ENCODE measurements around the gene NOVA2.

Gene NOVA2

DNA sequence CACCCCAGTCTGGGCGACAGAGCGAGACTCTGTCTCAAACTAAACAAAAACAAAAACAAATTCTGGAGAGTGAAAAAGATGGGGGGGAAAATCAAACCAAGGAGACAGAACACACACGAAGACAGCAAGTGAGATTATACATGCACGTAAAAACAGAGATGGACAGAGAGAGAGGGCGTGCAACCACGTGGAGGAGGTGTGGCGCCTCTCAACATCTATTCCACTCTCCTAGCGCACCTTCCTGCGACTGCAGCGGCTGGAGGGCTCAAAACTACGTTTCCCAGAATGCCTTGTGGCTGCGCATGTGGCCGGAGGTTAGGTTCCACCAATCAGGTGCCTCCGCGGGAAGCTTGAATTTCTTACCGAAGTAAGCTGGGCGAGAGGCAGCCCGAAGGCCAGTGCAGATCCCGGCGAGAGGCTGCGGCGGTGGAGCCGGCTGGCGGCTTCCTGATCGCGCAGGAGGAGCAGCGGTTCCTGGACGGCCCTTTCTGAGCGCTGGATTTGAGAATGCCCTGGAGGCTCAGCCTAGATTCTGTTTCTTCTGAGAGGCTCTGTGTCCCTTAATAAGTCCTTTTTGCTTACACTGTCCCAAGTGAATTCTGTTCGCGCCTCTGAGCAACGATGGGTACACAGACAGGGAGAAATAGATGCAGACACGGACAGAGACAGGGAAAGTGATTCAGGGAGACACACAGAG lies 46.0 kb downstream of the NOVA2 start:
- Mint-ChIP-seq H3K4me1 (peaks cover 13% of the 10 kb centered on the region), H3K27ac (no peak overlapping the region), H3K36me3 (no peaks in the 10 kb centered on the region), H3K4me3 (peak overlapping the region; percentile 3), H3K9me3 (no peaks in the 10 kb centered on the region), H3K27me3 (peaks cover 34% of the 10 kb centered on the region)
- ATAC-seq, result peak; percentile 93

DNA sequence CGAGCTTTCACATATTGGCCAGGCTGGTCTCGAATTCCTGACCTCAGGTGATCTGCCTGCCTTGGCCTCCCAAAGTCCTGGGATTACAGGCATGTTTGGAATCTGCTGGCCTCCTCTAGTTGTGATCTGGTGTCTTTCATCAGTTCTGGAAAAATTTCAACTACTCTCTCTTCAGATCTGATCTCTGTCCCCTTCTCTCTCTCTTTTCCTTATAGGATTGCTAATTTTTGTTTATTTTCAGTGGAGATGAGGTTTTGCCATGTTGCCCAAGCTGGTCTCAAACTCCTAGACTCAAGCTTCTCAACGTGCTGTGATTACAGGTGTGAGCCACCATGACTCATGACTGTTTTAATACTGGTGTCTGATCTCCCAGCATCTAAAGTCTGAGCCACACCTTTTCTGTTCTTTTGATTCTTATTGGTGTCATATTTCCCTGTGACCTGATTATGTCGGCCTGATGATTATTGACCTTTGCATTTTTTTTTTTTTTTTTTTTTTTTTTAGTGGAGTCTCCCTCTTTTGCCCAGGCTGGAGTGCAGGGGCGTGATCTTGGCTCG lies 48.7 kb downstream of the NOVA2 start:
- no peaks in the 10 kb centered on the region for H3K36me3 Mint-ChIP-seq
- no peak overlapping the region for H3K4me3 Mint-ChIP-seq
- no peak overlapping the region for H3K27ac Mint-ChIP-seq
- H3K27me3 Mint-ChIP-seq, result peaks cover 19% of the 10 kb centered on the region
- H3K9me3 Mint-ChIP-seq, result no peaks in the 10 kb centered on the region
- H3K4me1 Mint-ChIP-seq, result peaks cover 13% of the 10 kb centered on the region
- ATAC-seq, result no peak

DNA sequence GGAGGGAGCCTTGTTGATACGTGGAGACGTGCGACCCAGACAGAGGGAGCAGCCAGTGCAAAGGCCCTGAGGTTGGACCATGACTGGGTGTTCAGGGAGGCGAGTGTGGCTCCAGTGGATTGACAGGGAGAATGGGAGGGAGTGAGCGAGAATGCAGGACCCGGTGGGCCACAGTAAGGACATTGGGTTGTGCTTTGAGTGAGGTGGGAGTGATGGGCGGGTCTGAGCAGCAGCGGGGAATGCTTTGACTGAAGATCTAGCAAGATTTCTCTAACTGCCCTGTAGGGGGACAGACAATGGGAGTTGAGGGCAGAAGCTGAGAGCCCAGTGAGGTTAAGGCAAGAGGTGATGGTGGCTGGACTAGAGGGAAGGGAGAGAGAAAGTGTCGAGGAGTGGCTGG lies 51.4 kb downstream of the NOVA2 start:
- H3K4me1 Mint-ChIP-seq, result peaks cover 2% of the 10 kb centered on the region
- no peaks in the 10 kb centered on the region for H3K9me3 Mint-ChIP-seq
- no peak for ATAC-seq
- H3K36me3 Mint-ChIP-seq, result no peaks in the 10 kb centered on the region
- H3K27ac Mint-ChIP-seq, result no peak overlapping the region
- H3K4me3 Mint-ChIP-seq, result no peak overlapping the region
- H3K27me3 Mint-ChIP-seq, result peaks cover 31% of the 10 kb centered on the region

DNA sequence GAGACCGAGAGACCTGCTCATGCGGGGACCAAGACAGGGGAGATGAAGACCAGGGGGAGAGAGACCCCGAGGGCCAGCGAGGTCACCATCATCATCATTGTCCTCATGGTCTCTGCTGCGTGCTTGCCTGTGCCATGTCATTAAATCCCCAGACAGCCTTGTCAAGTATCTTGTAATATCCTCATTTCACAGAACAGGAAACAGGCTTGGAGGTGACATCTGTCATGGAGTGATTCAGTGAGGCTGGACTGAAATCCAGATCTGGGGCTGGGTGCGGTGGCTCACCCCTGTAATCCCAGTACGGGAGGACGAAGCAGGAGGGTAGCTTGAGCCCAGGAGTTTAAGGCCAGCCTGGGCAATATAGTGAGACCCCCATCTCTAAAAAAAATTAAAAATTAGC lies 53.2 kb downstream of the NOVA2 start:
- ATAC-seq, result no peak
- no peak overlapping the region for H3K4me3 Mint-ChIP-seq

DNA sequence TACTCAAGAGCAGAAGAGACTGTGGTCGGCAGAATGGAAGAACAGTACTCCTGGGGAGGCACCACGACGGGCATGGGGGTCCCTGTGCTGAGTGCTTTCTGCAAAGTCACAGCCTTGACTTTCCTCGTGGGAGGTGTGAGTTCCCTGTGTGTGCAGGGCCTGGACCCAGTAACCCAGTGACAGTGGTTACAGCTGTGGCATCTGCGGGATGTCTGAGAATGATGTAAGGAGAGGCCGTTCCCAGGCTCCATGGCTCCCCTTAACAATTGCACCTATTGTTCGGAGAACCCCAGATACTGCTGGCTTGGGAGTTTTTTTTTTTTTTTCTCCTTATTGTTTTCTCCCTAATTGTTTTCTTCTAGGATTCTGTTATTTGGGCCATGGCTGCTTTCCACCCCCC lies 54.0 kb downstream of the NOVA2 start:
- no peaks in the 10 kb centered on the region for H3K36me3 Mint-ChIP-seq
- peaks cover 50% of the 10 kb centered on the region for H3K27me3 Mint-ChIP-seq
- no peak overlapping the region for H3K27ac Mint-ChIP-seq
- no peaks in the 10 kb centered on the region for H3K9me3 Mint-ChIP-seq
- no peak overlapping the region for H3K4me3 Mint-ChIP-seq
- no peak for ATAC-seq
- H3K4me1 Mint-ChIP-seq, result no peaks in the 10 kb centered on the region

More for the DNA sequence above, 53.2 kb downstream of the NOVA2 start:
- Mint-ChIP-seq H3K4me1 (no peaks in the 10 kb centered on the region), H3K36me3 (no peaks in the 10 kb centered on the region), H3K27ac (no peak overlapping the region), H3K9me3 (no peaks in the 10 kb centered on the region), H3K27me3 (peaks cover 45% of the 10 kb centered on the region)

DNA sequence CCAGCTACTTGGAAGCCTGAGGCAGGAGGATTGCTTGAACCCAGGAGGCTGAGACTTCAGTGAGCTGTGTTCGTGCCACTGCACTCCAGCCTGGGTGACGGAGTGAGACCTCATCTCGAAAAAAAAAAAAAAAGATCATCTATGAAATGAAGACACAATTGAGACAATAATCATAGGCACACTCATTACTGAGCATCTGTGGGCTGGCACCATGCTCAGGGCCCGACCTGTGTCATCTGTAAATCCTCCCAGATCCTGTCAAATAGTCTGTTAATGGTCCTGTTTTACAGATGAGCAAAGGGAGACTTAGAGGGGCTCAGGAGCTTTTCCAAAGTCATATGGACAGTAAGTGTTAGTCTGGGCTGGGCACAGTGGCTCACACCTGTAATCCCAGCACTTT lies 54.9 kb downstream of the NOVA2 start:
- H3K4me3 Mint-ChIP-seq, result no peak overlapping the region
- ATAC-seq, result no peak
- no peak overlapping the region for H3K27ac Mint-ChIP-seq
- H3K9me3 Mint-ChIP-seq, result no peaks in the 10 kb centered on the region
- H3K36me3 Mint-ChIP-seq, result no peaks in the 10 kb centered on the region
- H3K4me1 Mint-ChIP-seq, result no peaks in the 10 kb centered on the region
- peaks cover 60% of the 10 kb centered on the region for H3K27me3 Mint-ChIP-seq

DNA sequence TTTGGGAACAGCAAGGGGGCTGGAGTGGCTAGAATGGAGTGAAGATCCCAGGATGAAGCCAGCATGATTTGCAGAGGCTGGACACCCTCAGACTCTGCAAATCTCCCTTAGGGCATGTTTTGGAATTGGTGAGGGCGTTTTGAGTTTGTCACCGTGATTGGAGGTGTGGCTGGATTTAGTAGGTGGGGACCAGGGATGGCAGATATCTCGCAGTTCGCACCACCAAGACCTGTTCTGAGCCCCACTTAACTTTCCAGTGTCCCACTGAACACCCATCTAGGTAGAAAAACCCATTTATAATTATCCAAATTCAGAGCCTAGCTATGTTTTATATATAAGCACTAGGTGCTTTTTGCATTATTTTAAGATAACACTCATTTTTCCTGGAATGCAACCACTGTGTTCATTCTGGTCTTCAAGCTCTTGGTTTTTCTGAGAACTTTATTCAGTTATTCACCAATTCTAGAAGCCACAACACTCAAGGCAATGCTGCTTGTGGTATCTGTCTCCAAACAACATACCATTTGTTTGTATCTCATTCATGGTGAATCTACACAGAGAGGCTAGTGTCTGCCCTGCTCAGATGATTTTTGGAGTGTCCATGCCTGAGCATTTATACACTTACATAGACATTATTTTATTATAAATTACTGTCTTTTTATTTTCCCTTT lies 56.1 kb downstream of the NOVA2 start:
- H3K27ac Mint-ChIP-seq, result no peak overlapping the region

DNA sequence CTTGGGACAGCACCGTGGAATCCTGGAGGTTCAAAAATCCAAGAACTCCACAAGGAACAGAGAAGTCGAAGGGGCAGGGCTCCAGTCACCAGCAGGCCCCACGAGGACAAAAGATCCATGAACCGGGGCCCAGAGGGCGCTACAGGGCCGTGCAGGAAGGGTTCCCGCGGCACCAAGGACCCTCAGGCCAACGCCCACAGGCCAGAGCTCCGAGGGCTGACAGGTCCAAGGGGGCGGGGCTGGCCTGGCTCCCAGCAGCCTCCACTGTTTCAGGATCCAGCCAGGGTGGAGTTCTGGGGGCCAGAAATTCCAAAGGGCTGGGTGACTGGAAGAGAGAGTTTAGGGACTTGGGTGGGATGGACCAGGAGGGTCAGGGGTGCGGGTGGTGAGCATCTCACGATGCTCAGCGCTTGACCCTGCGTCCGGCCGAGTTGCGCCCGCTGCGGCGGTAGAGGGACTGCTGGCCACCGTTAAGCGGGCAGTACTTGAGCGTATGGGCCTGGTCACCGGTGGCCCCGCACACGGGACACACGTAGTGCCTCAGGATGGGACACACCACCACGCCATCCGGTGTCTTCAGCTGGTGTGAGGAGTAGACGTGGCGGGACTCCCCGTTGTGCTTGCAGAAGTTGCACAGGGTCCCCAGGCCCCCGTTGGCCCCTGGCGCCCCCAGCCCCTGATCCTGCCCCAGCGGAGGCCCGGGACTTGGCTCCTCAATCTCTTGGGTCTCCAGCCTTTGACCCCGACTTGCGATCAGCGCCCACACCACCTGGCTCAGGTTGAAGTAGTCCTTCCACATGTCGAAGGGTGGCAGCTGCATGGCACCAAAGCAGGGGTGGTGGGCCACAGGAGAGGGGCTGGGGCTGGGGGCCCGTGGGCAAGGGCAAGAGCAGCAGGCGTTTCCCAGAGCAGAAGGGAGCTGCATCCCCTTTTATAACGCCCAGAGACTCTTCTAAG lies 59.5 kb downstream of the NOVA2 start, which contains the start of gene NANOS2:
Gene NANOS2, minus strand, starts transcription at position 905 of the 957 bp plus-strand sequence. Its CDS starts 85 bp downstream, at position 820.
- no peaks in the 10 kb centered on the region for H3K36me3 Mint-ChIP-seq
- no peak within 1 kb of the TSS for H3K27ac Mint-ChIP-seq
- no peaks in the 10 kb centered on the region for H3K9me3 Mint-ChIP-seq
- no peaks in the 10 kb centered on the region for H3K4me1 Mint-ChIP-seq
- H3K4me3 Mint-ChIP-seq, result no peak within 1 kb of the TSS
- H3K27me3 Mint-ChIP-seq, result peaks cover 87% of the 10 kb centered on the region
- peak; percentile 12 for ATAC-seq

More for the DNA sequence above, 56.1 kb downstream of the NOVA2 start:
- H3K4me1 Mint-ChIP-seq, result no peaks in the 10 kb centered on the region
- H3K4me3 Mint-ChIP-seq, result no peak overlapping the region
- ATAC-seq, result no peak
- peaks cover 72% of the 10 kb centered on the region for H3K27me3 Mint-ChIP-seq
- no peaks in the 10 kb centered on the region for H3K36me3 Mint-ChIP-seq
- no peaks in the 10 kb centered on the region for H3K9me3 Mint-ChIP-seq

DNA sequence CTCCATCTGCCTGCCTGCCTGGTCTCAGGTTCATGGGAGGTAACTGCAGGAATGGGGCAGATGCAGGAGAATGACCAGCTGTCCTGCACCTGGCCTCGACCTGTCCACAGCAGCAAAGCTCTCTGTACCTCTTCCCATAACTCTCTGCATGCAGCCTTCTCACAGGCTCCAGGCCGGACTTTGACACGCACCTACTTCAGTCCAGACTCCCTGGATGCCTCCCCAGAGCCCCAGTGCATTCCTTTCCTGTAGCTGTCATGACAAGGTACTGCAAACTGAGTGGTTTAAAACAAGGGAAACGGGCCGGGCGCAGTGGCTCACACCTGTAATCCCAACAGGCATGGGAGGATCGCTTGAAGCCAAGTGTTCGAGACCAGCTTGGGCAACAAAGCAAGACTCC lies 62.4 kb downstream of the NOVA2 start:
- H3K4me3 Mint-ChIP-seq, result no peak overlapping the region
- peaks cover 70% of the 10 kb centered on the region for H3K27me3 Mint-ChIP-seq
- no peaks in the 10 kb centered on the region for H3K9me3 Mint-ChIP-seq
- no peak for ATAC-seq
- H3K27ac Mint-ChIP-seq, result no peak overlapping the region
- H3K36me3 Mint-ChIP-seq, result no peaks in the 10 kb centered on the region
- H3K4me1 Mint-ChIP-seq, result no peaks in the 10 kb centered on the region

DNA sequence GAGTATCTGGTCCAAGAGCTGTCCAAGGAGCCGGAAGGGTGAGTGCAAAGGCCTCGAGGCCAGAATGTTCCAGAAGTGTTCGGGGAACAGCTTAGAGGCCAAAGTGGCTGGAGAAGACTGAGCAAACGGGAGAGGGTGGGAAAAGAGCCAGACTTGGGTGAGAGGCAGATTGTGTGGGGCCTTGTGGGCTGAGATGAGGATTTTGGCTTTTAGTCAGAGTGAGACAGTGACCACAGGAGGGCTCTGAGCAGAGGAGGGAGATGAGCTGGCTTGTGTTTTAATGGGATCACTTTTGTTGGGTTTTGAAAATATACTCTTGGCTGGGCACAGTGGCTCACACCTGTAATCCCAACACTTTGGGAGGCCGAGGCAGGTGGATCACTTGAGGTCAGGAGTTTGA lies 64.7 kb downstream of the NOVA2 start:
- Mint-ChIP-seq H3K36me3 (no peaks in the 10 kb centered on the region), H3K27ac (no peak overlapping the region), H3K4me1 (no peaks in the 10 kb centered on the region), H3K27me3 (peaks cover 53% of the 10 kb centered on the region), H3K4me3 (no peak overlapping the region), H3K9me3 (no peaks in the 10 kb centered on the region)
- no peak for ATAC-seq

DNA sequence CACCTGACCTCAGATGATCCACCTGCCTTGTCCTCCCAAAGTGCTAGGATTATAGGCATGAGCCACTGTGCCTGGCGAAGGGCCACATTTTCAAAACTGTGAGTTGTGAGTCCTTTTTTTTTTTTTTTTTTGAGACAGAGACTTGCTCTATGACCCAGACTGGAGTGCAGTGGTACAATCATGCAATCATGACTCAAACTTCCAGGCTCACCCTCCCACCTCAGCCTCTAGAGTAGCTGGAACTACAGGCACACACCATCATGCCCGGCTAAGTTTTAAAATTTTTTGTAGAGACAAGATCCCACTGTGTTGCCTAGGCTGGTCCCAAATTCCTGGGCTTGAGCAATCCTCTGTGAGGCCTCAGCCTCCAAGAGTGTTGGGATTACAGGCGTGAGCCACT lies 67.4 kb downstream of the NOVA2 start:
- Mint-ChIP-seq H3K36me3 (no peaks in the 10 kb centered on the region), H3K4me3 (no peak overlapping the region), H3K27me3 (peaks cover 27% of the 10 kb centered on the region), H3K4me1 (peaks cover 14% of the 10 kb centered on the region), H3K9me3 (no peaks in the 10 kb centered on the region), H3K27ac (no peak overlapping the region)
- no peak for ATAC-seq

DNA sequence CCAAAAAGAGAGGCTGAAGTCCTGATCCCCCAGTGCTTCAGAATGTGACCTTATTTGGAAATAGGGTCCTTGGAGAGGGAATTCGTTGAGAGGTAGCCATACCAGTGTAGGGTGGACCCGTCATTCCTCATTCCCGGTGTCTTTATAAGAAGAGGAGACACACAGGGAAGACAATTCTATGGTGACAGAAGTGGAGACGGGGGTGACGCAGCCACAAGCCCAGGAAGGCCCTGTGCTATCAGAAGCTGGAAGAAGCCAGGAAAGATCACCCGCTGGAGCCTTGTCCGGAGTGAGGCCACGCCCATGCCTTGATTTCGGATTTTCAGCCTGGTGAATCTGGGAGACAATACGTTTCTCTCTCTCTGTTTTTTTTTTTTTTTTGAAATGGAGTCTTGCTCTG lies 68.7 kb downstream of the NOVA2 start:
- Mint-ChIP-seq H3K9me3 (no peaks in the 10 kb centered on the region), H3K4me3 (no peak overlapping the region), H3K27me3 (peaks cover 18% of the 10 kb centered on the region), H3K4me1 (peaks cover 24% of the 10 kb centered on the region), H3K27ac (no peak overlapping the region), H3K36me3 (peaks cover 7% of the 10 kb centered on the region)
- no peak for ATAC-seq

DNA sequence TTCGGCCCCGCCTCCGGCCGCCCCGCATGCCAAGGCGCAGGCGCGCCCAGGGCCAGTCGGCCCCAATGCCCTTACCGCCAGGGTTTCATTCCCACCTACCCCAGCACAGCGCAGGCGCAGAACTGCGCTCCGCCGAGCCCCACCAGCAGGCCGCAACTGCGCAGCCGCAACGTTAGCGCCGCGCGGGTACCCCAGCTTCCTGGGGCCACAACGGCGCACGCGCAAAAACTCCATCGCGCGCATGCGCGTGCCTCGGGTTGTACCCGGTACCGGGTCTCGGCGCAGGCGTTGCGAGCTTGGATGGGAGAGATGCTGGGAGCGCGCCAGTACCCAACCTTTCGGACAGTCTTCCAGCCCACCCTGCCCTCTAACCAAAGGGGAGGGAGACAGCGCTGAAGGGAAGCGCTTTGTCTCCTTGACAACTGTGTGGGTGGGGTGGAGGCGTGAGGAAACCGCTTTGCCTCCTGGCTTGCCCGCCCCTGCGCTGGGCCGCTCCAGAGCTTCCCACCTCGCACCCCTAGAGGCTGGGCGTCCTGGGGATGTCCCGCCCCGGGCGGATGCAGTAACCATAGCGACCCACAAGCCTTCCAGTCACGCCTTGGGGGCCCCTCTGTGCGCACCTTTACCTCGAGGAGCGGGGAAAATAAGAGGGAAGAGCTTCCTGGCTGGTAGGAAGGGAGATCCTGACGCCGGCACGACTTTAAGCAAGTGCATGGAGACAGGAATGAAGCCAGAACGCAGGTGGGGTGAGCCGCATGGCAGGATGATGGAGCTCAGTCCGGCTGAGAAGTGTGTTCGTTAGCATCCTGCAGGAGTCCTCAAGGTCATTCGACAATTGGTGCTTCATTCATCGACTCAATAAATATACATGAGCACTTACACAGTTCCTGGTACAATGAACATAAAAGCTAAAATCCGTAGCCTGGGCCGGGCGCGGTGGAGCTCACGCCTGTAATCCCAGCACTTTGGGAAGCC lies 70.7 kb downstream of the NOVA2 start:
- no peaks in the 10 kb centered on the region for H3K27me3 Mint-ChIP-seq
- ATAC-seq, result peak; percentile 91
- peak overlapping the region; percentile 93 for H3K4me3 Mint-ChIP-seq
- peaks cover 26% of the 10 kb centered on the region for H3K4me1 Mint-ChIP-seq
- H3K27ac Mint-ChIP-seq, result peak overlapping the region; percentile 86
- no peaks in the 10 kb centered on the region for H3K9me3 Mint-ChIP-seq
- H3K36me3 Mint-ChIP-seq, result peaks cover 17% of the 10 kb centered on the region

Data from stimulated activated memory B cell treated with anti-CD40 and anti-IgM and Interleukin-4, amounts not matched to agents 10 μg/mL and 1 μg/mL and 100 μg/mL, for 72 hours (primary cell).